ENCODE measurements around the gene HLA-A.

The HLA-A gene

DNA sequence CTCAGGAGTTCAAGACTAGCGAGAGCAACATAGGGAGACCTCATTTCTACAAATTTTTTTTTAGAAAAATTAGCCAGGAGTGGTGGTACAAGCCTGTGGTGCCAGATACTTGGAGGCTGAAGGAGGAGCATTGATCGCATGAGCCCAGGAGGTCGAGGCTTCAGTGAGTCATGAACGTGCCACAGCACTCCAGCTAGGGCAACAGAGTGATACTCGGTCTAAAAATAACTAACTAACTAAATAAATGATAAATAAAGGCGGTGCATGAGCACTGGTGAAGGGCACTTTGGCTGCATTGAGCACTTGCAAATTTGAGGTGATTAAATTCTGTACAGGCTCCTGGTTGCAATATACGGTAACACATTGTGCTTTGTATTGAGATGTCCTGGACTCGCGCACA, 13.5 kb downstream of the HLA-A start:
- TF ChIP-seq TCF4 (CRISPR knock-in tag; IDR thresholded peaks at IDR 0.05; ENCODE audit: borderline replicate concordance) = no peak
- TF ChIP-seq PATZ1 (CRISPR knock-in tag; IDR thresholded peaks at IDR 0.05; ENCODE audit: borderline replicate concordance) = no peak
- no peak for TF ChIP-seq ZFP3 (CRISPR knock-in tag; IDR thresholded peaks at IDR 0.05)
- no peak for TF ChIP-seq RARB (CRISPR knock-in tag; IDR thresholded peaks at IDR 0.05)
- TF ChIP-seq TOX (CRISPR knock-in tag; IDR thresholded peaks at IDR 0.05; ENCODE audit: borderline replicate concordance) = no peak
- TF ChIP-seq OSR1 (CRISPR knock-in tag; IDR thresholded peaks at IDR 0.05) = no peak
- no peak for TF ChIP-seq ZNF565 (CRISPR knock-in tag; conservative IDR thresholded peaks at IDR 0.05; ENCODE audit: low read depth)
- no peak for TF ChIP-seq ISL1 (CRISPR knock-in tag; IDR thresholded peaks at IDR 0.05)
- no peak for ATAC-seq

- no peak for ATAC-seq
- TF ChIP-seq ARNTL (CRISPR knock-in tag; IDR thresholded peaks at IDR 0.05; ENCODE audit: borderline replicate concordance, low read depth) (no peak), ESRRG (CRISPR knock-in tag; IDR thresholded peaks at IDR 0.05) (no peak), PPARA (CRISPR knock-in tag; IDR thresholded peaks at IDR 0.05; ENCODE audit: borderline replicate concordance) (no peak)
These were observed 14.2 kb downstream of the HLA-A start for GRCh38 chr6:29956518-29956917.

- TF ChIP-seq PATZ1 (CRISPR knock-in tag; IDR thresholded peaks at IDR 0.05; ENCODE audit: borderline replicate concordance) (no peak), ZNF8 (CRISPR knock-in tag; IDR thresholded peaks at IDR 0.05) (no peak), SNAI2 (CRISPR knock-in tag; IDR thresholded peaks at IDR 0.05) (no peak), TSHZ2 (CRISPR knock-in tag; IDR thresholded peaks at IDR 0.05) (no peak), CSDC2 (CRISPR knock-in tag; IDR thresholded peaks at IDR 0.05) (no peak), RARB (CRISPR knock-in tag; IDR thresholded peaks at IDR 0.05) (no peak), ARNTL (CRISPR knock-in tag; IDR thresholded peaks at IDR 0.05; ENCODE audit: borderline replicate concordance, low read depth) (no peak), ISL1 (CRISPR knock-in tag; IDR thresholded peaks at IDR 0.05) (no peak), BACH2 (CRISPR knock-in tag; IDR thresholded peaks at IDR 0.05; ENCODE audit: borderline replicate concordance) (no peak), ZFP3 (CRISPR knock-in tag; IDR thresholded peaks at IDR 0.05) (no peak), ZC3H10 (CRISPR knock-in tag; IDR thresholded peaks at IDR 0.05) (no peak), TCF4 (CRISPR knock-in tag; IDR thresholded peaks at IDR 0.05; ENCODE audit: borderline replicate concordance) (no peak), TOX (CRISPR knock-in tag; IDR thresholded peaks at IDR 0.05; ENCODE audit: borderline replicate concordance) (no peak), OSR1 (CRISPR knock-in tag; IDR thresholded peaks at IDR 0.05) (no peak), PPARA (CRISPR knock-in tag; IDR thresholded peaks at IDR 0.05; ENCODE audit: borderline replicate concordance) (no peak), CSRNP3 (CRISPR knock-in tag; IDR thresholded peaks at IDR 0.05) (no peak), ESRRG (CRISPR knock-in tag; IDR thresholded peaks at IDR 0.05) (no peak), ZNF565 (CRISPR knock-in tag; conservative IDR thresholded peaks at IDR 0.05; ENCODE audit: low read depth) (no peak), ZFP30 (CRISPR knock-in tag; IDR thresholded peaks at IDR 0.05) (no peak)
- no peak for ATAC-seq
These were observed 15.7 kb downstream of the HLA-A start for GRCh38 chr6:29958046-29958445.

DNA sequence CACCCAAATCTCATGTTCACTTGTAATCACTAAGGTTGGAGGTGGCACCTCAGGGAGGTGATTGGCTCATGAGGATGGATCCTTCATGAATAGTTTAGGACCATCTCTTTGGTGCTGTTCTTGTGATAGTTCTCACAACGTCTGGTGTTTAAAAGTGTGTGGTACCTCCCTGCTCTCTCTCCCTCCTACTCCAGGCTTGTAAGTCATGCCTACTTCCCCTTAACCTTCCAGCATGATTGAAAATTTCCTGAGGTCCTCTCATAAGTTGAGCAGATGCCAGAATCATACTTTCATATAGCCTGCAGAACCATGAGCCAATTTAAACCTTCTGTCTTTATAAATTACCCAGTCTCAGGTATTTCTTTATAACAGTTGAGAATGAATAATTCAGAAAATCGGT, 16.6 kb downstream of the HLA-A start:
- ATAC-seq = no peak
- TF ChIP-seq TSHZ2 (CRISPR knock-in tag; IDR thresholded peaks at IDR 0.05) = no peak
- no peak for TF ChIP-seq ZFP3 (CRISPR knock-in tag; IDR thresholded peaks at IDR 0.05)
- TF ChIP-seq ZNF8 (CRISPR knock-in tag; IDR thresholded peaks at IDR 0.05) = no peak
- no peak for TF ChIP-seq ZFP30 (CRISPR knock-in tag; IDR thresholded peaks at IDR 0.05)
- no peak for TF ChIP-seq RARB (CRISPR knock-in tag; IDR thresholded peaks at IDR 0.05)
- TF ChIP-seq CSRNP3 (CRISPR knock-in tag; IDR thresholded peaks at IDR 0.05) = no peak
- no peak for TF ChIP-seq ZC3H10 (CRISPR knock-in tag; IDR thresholded peaks at IDR 0.05)
- no peak for TF ChIP-seq SNAI2 (CRISPR knock-in tag; IDR thresholded peaks at IDR 0.05)
- no peak for TF ChIP-seq BACH2 (CRISPR knock-in tag; IDR thresholded peaks at IDR 0.05; ENCODE audit: borderline replicate concordance)
- no peak for TF ChIP-seq ESRRG (CRISPR knock-in tag; IDR thresholded peaks at IDR 0.05)
- TF ChIP-seq PPARA (CRISPR knock-in tag; IDR thresholded peaks at IDR 0.05; ENCODE audit: borderline replicate concordance) = no peak
- TF ChIP-seq, protein P1, sequence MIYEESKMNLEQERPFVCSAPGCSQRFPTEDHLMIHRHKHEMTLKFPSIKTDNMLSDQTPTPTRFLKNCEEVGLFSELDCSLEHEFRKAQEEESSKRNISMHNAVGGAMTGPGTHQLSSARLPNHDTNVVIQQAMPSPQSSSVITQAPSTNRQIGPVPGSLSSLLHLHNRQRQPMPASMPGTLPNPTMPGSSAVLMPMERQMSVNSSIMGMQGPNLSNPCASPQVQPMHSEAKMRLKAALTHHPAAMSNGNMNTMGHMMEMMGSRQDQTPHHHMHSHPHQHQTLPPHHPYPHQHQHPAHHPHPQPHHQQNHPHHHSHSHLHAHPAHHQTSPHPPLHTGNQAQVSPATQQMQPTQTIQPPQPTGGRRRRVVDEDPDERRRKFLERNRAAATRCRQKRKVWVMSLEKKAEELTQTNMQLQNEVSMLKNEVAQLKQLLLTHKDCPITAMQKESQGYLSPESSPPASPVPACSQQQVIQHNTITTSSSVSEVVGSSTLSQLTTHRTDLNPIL (CRISPR knock-in tag; IDR thresholded peaks at IDR 0.05; ENCODE audit: low read depth) = no peak

All from SK-N-SH treated with all-trans-retinoic acid at 6 μM for 48 hours (cell line).